ENCODE data around the gene TIAL1. TPM values are rescaled to one million over a fixed set of nuclear protein-coding genes. Genes with fewer than 3 reads are reported as not detected.

The TIAL1 gene
- total and polyA plus RNA-seq, 10 of the 15 experiments (the other 5 are each of a cell fraction or from before 2014, with no cell fraction given): 26.0 to 159 (median 62.8) TPM

DNA sequence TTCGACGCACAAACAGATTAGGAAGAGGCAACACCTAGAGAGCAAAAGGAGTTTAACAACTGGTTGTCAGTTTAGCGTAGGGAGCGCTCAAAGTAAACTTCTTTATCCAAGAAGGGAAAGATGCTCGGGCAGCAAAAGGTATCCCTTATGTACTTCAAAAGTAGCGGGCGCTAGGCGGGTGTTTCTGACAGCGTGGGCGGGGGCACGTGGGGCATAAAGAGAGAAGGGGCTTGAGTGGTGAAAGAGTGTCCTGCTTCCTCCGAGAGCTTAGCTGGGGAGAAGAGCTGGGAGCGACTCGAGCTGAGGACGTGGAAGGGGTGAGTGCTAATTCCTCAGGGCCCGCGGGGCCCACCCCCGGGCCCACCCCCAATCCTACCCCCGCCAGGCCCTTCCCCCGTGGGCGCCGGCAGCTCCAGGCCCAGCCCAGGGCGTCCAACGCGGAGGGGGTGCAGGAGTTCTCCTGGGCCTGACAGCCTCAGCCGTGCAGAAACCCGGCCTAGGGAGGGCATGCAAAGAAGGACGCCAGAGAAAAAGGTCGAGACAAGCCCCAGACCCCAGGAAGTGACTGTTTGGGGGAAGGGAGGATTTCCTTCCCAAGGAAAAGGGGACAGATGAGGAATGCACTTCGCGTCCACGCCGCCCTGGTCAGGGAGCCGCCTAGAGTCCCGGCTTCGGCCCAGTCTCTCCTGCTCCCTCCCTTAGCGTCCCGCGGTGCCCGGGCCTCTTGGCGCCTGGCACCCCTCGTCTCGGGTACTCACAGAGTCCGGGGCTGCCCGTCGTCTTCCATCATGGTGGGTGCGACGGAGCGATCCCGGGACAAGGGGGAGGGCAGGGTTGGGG is 868 bp downstream of the TIAL1 start (continued):
- TF ChIP-seq, protein P1, sequence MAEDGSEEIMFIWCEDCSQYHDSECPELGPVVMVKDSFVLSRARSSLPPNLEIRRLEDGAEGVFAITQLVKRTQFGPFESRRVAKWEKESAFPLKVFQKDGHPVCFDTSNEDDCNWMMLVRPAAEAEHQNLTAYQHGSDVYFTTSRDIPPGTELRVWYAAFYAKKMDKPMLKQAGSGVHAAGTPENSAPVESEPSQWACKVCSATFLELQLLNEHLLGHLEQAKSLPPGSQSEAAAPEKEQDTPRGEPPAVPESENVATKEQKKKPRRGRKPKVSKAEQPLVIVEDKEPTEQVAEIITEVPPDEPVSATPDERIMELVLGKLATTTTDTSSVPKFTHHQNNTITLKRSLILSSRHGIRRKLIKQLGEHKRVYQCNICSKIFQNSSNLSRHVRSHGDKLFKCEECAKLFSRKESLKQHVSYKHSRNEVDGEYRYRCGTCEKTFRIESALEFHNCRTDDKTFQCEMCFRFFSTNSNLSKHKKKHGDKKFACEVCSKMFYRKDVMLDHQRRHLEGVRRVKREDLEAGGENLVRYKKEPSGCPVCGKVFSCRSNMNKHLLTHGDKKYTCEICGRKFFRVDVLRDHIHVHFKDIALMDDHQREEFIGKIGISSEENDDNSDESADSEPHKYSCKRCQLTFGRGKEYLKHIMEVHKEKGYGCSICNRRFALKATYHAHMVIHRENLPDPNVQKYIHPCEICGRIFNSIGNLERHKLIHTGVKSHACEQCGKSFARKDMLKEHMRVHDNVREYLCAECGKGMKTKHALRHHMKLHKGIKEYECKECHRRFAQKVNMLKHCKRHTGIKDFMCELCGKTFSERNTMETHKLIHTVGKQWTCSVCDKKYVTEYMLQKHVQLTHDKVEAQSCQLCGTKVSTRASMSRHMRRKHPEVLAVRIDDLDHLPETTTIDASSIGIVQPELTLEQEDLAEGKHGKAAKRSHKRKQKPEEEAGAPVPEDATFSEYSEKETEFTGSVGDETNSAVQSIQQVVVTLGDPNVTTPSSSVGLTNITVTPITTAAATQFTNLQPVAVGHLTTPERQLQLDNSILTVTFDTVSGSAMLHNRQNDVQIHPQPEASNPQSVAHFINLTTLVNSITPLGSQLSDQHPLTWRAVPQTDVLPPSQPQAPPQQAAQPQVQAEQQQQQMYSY (CRISPR knock-in tag; IDR thresholded peaks at IDR 0.05): no peak
- TF ChIP-seq RBBP5 (conservative IDR thresholded peaks at IDR 0.05) (no peak), RAD51 (IDR thresholded peaks at IDR 0.05) (peak; percentile 85), POU2F2 (IDR thresholded peaks at IDR 0.05; ENCODE audit: borderline replicate concordance, low read depth, low read length) (no peak), ZBED1 (IDR thresholded peaks at IDR 0.05; ENCODE audit: borderline replicate concordance) (no peak), RUNX3 (IDR thresholded peaks at IDR 0.05; ENCODE audit: low read length) (no peak), MTA2 (IDR thresholded peaks at IDR 0.05; ENCODE audit: low read depth) (no peak), CHD2 (IDR thresholded peaks at IDR 0.05; ENCODE audit: borderline replicate concordance, low read depth, low read length) (no peak), CBX5 (IDR thresholded peaks at IDR 0.05; ENCODE audit: low read depth) (no peak), BCL11A (IDR thresholded peaks at IDR 0.05; ENCODE audit: low read depth, low read length) (no peak), ZNF622 (IDR thresholded peaks at IDR 0.05) (no peak), JUNB (IDR thresholded peaks at IDR 0.05) (no peak), SUPT20H (IDR thresholded peaks at IDR 0.05; ENCODE audit: borderline replicate concordance, control insufficient read depth, low read depth, low read length) (no peak), MXI1 (IDR thresholded peaks at IDR 0.05; ENCODE audit: low read depth, low read length) (peak; percentile 80), BRCA1 (IDR thresholded peaks at IDR 0.05; ENCODE audit: low read depth, low read length) (no peak)
- TF ChIP-seq, protein P2, sequence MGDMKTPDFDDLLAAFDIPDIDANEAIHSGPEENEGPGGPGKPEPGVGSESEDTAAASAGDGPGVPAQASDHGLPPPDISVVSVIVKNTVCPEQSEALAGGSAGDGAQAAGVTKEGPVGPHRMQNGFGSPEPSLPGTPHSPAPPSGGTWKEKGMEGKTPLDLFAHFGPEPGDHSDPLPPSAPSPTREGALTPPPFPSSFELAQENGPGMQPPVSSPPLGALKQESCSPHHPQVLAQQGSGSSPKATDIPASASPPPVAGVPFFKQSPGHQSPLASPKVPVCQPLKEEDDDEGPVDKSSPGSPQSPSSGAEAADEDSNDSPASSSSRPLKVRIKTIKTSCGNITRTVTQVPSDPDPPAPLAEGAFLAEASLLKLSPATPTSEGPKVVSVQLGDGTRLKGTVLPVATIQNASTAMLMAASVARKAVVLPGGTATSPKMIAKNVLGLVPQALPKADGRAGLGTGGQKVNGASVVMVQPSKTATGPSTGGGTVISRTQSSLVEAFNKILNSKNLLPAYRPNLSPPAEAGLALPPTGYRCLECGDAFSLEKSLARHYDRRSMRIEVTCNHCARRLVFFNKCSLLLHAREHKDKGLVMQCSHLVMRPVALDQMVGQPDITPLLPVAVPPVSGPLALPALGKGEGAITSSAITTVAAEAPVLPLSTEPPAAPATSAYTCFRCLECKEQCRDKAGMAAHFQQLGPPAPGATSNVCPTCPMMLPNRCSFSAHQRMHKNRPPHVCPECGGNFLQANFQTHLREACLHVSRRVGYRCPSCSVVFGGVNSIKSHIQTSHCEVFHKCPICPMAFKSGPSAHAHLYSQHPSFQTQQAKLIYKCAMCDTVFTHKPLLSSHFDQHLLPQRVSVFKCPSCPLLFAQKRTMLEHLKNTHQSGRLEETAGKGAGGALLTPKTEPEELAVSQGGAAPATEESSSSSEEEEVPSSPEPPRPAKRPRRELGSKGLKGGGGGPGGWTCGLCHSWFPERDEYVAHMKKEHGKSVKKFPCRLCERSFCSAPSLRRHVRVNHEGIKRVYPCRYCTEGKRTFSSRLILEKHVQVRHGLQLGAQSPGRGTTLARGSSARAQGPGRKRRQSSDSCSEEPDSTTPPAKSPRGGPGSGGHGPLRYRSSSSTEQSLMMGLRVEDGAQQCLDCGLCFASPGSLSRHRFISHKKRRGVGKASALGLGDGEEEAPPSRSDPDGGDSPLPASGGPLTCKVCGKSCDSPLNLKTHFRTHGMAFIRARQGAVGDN (IDR thresholded peaks at IDR 0.05): no peak
- TF ChIP-seq, protein P3, sequence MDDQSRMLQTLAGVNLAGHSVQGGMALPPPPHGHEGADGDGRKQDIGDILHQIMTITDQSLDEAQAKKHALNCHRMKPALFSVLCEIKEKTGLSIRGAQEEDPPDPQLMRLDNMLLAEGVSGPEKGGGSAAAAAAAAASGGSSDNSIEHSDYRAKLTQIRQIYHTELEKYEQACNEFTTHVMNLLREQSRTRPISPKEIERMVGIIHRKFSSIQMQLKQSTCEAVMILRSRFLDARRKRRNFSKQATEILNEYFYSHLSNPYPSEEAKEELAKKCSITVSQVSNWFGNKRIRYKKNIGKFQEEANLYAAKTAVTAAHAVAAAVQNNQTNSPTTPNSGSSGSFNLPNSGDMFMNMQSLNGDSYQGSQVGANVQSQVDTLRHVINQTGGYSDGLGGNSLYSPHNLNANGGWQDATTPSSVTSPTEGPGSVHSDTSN (IDR thresholded peaks at IDR 0.05; ENCODE audit: insufficient replicate concordance, low read depth, low read length): no peak
- TF ChIP-seq, protein P4, sequence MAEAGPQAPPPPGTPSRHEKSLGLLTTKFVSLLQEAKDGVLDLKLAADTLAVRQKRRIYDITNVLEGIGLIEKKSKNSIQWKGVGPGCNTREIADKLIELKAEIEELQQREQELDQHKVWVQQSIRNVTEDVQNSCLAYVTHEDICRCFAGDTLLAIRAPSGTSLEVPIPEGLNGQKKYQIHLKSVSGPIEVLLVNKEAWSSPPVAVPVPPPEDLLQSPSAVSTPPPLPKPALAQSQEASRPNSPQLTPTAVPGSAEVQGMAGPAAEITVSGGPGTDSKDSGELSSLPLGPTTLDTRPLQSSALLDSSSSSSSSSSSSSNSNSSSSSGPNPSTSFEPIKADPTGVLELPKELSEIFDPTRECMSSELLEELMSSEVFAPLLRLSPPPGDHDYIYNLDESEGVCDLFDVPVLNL (IDR thresholded peaks at IDR 0.05; ENCODE audit: low read depth, low read length): peak; percentile 87
- TF ChIP-seq, protein P5, sequence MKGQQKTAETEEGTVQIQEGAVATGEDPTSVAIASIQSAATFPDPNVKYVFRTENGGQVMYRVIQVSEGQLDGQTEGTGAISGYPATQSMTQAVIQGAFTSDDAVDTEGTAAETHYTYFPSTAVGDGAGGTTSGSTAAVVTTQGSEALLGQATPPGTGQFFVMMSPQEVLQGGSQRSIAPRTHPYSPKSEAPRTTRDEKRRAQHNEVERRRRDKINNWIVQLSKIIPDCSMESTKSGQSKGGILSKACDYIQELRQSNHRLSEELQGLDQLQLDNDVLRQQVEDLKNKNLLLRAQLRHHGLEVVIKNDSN (IDR thresholded peaks at IDR 0.05; ENCODE audit: borderline replicate concordance, extremely low read length, insufficient read depth, low read depth, low read length): peak; percentile 81
